NCI-H2029 (cell line): ENCODE measurements around the gene NLGN4Y.

Experiments
- DNase-seq: peaks from one replicate; lab custom pipeline; 2025; lab: John Stamatoyannopoulos, UW

Gene NLGN4Y

DNA sequence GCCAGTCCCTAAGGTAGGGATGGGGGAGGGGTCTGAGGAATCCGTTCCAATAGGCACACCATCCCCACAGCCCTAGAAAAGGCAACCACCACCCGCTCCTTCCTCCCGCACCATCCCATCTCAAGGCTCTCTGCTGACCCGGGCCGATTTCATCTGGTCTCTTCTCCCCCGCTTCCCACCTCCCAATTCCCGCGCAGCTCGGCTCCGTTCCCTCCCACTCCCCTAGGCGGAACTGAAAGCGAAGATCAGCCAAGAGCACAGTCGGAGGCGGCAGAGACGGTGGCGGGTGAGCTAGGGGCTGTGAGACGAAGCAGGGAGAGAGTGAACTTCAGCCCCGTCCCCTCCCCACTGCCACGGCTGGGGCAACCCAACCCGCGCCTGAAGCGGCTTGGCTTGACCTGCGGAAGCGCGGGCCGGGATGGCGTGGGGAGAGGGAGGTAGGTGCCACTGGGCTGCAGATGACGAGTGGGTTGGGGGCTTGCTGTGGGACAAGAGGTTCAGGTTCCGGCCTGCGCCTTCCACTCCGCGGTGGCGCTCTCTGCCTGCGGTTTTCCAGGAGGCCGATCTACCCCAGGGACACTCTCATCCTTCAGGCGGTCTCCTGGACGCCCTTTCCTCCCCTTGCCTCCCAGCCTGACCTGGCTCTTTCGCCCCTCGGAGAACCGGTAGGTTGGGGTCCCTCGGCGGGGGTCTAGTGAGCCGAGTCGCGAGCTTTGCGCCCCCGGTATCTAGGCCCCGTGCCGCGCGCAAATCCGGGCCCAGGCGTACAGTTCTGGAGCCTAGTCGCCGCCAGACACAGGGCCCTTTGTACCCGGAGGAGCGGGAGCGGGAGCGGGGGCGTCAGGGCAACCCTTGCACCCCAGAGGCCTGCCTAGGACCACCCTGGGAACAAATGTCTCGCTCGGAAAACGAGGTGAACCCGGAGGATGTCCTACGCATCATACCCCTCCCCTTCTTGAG, at the start of gene NLGN4Y:
TSS of gene NLGN4Y (plus strand) at position 258 of the 960 bp plus-strand sequence. CDS start 97,591 bp downstream, outside the sequence.
- DNase-seq: no peak

DNA sequence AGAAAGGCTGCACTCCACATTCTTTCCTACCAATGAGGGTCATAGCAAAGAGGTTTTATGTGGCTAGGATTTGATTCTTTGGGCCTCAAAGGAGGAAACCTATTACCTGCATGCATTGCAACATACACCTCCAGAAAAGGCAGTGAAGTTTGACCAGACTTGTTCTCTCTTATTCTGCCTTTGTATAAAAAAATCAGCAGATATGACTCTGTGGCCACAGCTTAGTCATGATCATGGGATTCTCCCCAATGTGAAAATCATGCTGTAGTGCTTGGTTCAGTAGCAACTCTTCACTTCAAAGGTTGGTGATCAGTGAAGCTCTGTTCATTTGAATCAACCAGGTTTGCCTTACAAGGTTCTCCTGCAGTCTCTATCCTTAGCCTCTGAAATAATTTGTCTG, 38.4 kb upstream of the NLGN4Y start:
- no peak for DNase-seq

DNA sequence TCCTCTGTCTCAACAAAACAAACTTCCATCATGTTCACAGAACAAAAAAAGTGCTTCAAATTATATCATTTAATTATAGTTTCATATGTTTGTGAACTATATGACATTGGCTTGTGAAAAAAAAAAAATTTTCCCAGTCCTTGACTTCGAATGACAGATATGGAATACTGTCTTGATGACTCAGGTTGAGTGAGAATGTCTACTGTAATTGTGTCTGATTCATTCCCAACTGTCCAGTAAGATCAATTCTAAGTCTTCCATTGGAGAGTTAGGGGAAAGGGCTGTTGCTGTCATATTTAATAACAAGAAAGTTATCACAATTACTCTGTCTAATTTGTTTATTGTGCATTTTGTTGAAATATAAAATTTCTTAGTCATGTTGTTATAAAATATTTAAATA, 34.1 kb upstream of the NLGN4Y start:
- no peak for DNase-seq

DNA sequence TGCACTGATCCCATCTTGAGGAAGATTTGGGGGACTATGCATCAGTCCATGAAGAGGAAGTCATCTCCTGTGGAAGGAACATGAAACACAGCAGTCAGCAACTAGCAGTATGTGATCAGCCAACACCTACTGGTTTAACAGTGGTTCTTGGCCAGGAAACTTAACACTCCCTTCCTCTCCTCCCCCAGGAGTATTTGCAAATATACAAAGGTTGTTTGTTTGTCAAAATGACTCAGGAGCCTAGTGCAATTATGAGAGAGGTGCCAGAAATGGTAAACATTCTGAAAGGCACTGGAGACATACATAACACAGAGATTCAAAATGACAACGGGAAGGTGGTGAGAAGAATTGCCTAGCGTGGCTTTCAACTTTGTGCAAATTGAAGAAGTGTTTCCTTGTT, 26.3 kb upstream of the NLGN4Y start:
- no peak for DNase-seq

DNA sequence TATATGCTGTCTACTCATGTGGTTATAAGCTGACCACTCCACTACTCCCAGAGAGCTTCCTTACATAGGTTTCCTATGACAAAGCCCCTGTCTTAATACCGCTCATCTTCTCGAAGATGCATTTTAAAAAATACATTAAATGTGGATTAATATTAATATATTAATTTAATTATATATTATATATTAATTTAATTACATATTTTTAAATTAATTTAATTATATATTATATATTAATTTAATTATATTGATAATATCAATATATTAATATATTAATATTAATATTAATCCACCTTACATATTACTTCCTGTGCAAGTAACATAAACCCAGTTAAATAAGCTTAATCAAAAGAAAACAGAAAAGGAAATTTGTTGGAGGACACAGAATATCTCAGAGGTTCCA, 19.7 kb upstream of the NLGN4Y start:
- DNase-seq: no peak

DNA sequence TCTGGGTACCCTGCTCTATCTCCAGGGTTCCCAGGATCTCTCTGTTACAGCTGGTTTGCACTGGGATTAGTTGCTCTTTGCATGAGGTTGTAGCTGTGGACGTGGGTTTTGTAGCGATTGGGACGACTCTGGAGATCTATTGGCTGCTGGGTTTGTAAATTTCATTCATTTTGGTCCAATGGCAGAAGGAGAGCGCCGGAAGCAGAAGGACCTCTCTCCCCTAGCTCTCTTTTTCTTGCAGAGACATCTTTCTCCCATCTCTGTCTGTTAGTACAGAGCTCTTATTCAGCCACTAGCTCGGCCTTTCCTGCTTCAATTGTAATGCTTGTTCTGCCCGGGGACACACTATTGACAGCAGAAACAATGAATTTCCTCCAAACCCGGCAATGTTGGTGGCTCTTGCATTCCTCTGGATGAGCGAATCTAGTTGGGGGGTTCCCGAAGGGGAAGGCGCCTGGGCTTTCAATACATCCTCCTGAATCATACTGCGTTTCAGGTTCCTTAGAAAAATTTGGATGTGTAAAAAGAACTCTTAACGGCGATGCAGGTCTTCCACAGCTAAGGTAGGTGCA, 1.9 kb upstream of the NLGN4Y start:
- DNase-seq: no peak

DNA sequence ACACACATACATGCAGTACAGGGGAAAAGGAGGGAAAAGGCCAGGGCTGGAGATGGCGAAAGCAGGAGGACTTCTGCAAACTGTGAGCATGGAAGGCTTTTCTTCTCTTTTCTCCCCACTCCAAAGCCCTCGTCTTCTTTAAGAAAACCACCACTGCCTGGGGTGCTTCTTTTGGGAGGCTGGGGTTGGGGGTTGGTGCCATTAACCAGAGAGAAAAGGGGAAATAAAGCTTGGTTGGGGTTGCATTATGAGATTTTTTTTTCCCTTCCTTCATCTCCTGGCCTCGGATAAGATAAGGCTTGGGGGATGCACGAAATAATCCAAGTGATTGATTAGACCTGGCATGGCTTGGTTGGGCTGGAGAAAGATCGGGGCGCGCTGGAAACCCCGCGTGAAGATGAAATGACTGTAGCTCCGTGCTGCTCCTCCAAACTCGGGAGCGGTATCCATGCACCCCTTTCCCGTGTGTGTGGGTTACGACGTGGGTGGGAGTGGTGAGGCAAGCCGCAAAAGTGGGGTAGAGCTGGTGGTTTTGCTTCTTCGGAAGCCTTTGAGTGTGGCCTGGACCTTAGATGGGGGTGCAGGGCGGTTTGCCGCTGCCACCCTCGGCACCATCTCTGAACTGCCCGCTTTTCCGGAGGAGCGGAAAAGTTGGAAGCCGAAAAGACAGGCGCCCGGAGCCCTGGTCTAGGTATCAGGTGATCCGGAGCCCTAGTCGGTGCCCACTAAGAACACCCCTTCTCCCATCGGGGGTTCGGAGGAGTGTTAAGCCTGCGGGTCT, 648 bp upstream of the NLGN4Y start:
- no peak for DNase-seq

DNA sequence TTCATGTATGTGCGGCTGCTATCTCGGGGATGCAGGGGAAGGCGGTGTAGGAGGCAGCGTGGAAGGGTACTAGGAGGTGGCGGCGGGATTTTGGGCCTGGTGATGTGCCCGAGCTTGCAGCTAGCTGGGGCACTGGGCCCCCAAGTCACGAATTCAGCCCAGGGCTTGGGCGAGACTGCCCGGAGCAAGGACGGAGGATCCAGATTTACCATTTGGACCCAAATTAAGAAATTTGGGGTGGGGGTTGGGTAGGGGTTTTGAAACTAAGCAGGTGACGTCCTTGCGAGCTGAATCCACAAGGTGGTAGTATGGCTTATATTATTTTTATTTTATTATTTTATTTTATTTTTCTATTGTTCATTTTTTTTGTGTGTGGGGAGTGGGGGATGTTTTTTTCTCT, 986 bp downstream of the NLGN4Y start:
- no peak for DNase-seq

DNA sequence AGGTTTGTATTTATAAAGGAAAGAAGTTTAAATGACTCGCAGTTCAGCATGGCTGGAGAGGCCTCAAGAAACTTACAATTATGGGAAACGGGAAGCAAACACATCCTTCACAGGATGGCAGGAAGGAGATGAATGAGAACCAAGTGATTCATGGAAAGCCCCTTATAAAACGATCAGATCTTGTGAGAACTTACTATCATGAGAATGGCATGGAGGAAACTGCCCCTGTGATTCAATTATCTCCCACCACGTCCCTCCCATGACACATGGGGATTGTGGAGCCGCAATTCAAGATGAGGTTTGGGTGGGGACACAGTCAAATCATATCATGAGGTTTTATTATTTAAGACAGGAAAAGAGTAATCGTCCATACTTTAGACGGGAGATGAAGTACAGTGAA, 4.0 kb downstream of the NLGN4Y start:
- no peak for DNase-seq

DNA sequence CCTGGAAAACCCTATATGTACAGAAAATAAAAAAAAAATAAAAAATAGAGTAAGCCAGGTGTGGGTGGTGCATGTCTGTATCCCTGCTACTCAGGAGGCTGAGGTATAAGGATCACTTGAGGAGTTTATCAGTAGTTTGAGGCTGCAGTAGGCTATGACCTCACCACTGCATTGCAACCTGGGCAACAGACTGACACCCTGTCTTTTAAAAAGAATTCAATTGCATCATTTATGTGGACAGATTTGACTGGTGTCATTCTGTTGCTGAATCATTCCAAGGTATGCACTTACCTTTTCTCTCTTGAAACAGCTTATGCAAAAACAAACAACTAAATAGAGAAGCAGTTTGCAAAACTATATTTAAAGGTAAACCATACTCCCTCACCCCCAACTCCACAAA, 12.4 kb downstream of the NLGN4Y start:
- no peak for DNase-seq

DNA sequence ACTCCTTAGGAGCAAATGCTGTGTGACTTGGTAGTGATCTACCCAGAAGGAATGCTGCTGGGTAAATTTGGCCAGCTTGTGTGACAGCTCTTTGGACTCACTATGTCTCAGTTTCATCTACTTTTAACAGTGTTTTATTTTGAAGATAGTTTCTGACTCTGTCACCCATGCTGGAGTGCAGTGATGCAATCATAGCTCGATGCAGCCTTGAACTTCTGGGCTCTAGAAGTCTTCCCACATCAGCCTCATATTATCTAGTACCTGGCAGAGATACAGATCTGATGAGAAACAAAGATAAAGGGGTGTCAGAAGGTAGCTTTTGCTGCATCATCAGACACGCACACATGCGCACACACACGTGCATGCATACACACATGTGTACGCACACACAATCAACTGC, 19.2 kb downstream of the NLGN4Y start:
- DNase-seq: no peak

DNA sequence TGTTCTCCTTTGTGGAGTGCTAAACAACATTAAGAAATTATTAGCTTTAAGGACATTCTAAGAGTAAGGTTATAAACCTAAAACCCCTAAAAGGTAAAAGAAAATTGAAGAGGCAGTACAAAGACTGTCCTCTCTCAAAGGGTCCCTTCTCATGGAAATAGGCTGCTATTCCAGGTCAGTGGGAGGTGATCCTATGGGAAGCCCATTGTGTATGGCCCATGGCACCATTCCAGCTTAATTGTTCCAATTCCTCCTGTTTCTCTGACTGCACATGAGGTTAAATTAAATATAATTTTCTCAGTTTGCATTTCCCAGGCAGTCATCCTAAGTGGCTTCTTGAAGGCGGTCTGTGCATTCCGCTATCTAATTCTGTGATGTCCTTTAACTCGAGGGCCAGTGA, 57.0 kb downstream of the NLGN4Y start:
- DNase-seq: no peak

DNA sequence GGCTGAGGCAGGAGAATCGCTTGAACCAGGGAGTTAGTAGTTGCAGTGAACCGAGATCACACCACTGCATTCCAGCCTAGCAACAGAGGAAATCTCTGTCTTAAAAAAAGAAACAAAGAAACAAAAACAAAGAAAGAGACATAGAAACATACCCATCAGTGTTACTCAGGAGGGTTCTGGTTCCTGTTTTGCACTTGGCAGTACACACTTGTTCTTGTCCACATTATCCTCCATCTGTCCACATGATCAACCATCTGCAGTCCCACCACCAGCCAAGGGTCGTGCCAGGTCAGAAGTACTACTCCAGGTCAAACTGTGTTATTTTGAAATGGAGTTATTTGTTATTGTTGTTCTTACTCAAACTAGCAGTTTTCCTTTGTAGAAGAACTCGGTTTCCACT, 62.4 kb downstream of the NLGN4Y start:
- no peak for DNase-seq

DNA sequence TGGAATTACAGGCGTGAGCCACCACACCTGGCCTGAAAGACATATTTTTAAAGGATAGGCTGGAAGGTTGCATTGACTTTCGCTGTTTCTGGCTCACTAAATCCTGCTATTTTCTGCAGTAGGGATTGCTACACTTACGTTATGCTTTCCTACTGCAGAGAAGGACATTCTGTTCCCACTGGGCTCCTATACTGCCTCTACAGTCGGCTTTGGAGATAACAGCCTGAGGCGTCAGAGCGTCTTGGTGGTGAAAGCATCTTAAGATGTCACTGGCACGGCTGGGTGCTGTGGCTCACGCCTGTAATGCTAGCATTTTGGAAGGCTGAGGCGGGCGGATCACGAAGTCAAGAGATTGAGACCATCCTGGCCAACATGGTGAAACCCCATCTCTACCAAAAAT, 77.0 kb downstream of the NLGN4Y start:
- no peak for DNase-seq

DNA sequence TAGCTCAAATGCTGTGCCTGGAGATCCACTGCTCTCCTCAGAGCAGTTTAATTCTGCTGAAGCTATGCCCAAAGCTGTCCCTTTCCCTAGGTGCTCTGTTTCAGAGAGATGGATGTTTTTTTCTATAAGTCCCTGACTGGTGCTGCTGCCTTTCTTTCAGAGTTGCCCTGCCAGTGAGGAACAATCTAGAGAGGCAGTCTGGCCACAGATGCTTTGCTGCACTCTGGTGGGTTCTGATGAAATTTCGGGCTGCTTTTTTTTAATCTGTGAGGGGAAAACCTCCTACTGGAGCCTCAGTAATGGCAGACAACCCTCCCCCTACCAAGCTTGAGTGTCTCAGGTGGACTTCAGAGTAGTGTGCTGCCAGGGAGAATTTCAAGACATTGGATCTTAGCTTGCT, 93.3 kb downstream of the NLGN4Y start:
- no peak for DNase-seq

DNA sequence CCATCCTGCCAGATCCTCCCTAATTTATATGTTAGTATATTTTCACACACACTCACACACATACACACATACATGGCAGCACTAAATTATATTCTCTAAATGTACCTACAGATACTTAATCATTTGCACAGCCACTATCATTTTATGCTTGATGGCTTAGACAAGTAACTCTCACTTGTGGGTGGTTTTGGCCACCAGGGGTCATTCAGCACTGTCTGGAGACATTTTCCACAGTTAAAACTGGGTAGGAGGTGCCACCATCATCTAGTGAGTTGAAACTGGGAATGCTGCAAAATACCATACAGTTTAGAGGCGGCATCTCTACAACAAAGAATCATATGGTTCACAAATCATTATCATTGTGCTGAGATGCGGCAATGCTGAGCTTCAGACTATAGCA, 94.2 kb downstream of the NLGN4Y start:
- DNase-seq: no peak

DNA sequence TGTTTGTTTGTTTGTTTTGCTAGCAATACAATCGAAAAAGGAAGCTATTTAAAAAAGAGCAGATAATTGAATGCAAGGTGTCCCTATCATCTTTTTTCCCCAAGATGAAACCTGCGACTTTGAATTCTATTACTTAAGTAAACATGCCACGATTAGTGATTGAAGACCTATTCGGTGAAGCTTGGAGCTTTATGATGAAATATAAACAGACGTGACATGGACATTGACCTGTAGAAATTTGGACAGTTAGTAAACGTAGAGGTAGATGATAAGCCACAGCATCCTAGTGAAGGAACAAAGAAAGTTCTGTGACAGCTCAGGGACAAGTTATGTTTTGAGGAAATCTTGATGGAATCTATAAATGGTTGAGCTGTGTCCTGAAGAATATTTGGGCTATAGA, 103.9 kb downstream of the NLGN4Y start:
- DNase-seq: no peak

DNA sequence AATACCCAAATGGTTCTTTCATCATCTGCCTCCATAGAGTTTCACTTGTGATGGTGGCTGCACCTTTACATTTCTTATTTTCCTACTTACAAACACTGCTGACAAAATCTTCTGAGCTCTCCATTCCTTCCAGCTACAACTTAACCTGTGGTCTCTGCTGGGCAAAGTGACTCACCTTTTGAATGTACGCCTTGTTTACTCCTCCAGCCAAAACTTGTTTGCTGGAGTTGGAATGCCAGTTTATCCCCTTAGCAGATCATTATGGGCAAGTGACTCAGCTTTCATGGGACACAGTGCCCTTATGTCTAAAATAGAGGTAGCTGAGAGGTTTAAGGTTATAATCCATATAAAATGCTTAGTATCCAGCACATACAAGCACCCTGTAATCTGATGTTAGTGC, 107.3 kb downstream of the NLGN4Y start:
- DNase-seq: no peak

DNA sequence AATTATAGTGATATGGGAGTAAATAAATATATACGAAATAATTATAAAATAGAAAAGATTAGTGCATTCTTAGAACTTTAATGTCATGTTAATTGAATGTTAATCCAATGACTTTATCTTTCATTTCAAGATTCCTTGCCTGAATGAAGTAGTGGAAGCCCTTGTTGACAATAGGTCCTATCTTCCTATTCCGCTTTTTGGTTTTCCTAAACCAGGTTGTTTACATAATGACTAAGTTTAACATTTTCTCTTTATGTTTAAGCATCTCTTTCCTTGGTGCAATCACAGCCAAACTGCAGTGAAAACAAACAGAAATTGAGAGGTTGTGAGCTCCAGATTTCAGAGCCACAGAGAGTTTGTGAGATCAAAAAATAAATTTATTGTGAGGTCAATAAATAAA, 109.4 kb downstream of the NLGN4Y start:
- no peak for DNase-seq

DNA sequence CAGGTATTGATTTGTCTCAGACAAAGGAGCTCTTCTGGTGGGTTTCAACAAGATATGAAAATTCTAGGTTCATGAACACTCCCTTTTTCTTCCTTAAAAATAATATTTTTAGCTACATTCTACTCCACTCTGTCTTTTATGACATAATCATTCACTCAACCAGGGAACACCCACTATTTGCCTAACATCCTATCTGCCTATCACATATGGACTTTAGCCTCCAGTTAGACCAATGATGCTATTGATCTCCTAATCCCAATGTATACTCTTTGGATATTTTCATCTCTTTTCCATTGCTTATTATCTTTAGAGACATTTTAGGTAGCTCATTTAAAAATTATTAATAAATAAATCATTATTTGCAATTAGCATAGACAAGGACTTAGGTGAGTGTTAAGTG, 110.6 kb downstream of the NLGN4Y start:
- no peak for DNase-seq

DNA sequence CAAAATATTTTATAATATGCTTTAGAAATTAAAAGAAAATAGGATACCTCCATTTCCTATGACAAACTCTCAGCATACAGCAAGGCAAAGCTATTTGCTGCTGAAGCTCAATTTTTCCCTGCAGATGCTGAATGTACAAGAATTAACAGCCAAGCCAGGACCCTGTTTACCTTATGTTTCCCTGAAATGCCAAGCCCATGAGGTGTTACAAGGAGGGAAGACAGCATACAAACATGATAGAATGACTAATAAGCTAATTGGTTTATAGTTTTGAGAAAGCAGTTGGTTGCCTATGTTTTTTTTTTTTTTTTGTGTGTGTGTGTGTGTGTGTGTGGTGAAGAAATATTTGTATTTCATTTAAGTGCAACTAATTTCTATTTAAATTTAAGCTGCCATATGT, 113.2 kb downstream of the NLGN4Y start:
- no peak for DNase-seq

DNA sequence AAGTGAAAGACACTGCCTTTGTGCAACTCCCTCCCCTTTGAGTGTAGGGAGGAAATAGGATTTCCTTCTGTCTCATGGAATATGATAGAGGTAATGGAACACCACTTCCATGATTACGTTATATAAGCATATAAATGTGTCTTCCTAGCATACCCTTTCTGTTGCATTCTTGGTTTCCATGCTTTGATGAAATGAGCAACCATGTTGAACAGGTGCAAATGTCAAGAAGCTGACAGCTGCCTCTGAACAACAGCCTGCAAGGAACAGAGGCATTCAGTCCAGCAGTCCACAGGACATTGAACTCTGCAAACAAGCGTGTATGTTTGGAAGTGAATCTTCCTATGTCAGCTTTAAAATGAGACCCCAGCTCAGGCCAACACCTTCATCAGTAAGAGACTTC, 117.5 kb downstream of the NLGN4Y start:
- DNase-seq: no peak
